ENCODE data around the gene SMIM44. TPM values are rescaled to one million over a fixed set of nuclear protein-coding genes. Genes with fewer than 3 reads are reported as not detected.
"Not testable (repeated sequence)": the region's sequence is repeated elsewhere in the genome, so short reads cannot be mapped to it uniquely, and the experiment has no call there.

SMIM44 gene
- total RNA-seq, 2 donors from 2014 or later, result not detected

GRCh38 chr19:3510727-3511126 is 27.5 kb upstream of the SMIM44 start:
- Mint-ChIP-seq H3K36me3 (ENCODE audit: low read depth) (peaks cover 36% of the 10 kb centered on the region), H3K4me1 (peaks cover 30% of the 10 kb centered on the region), H3K27me3 (no peaks in the 10 kb centered on the region), H3K4me3 (no peak overlapping the region), H3K27ac (no peak overlapping the region), H3K9me3 (no peaks in the 10 kb centered on the region)
- ATAC-seq (replicated peaks), result no peak

- peaks cover 36% of the 10 kb centered on the region for H3K36me3 Mint-ChIP-seq (ENCODE audit: low read depth)
- H3K27me3 Mint-ChIP-seq, result no peaks in the 10 kb centered on the region
- H3K27ac Mint-ChIP-seq, result peak overlapping the region; percentile 94
- peak overlapping the region; percentile 81 for H3K4me3 Mint-ChIP-seq
- peaks cover 29% of the 10 kb centered on the region for H3K4me1 Mint-ChIP-seq
- peak; percentile 37 for ATAC-seq (replicated peaks)
- no peaks in the 10 kb centered on the region for H3K9me3 Mint-ChIP-seq
Observed at GRCh38 chr19:3509566-3509989, 26.3 kb upstream of the SMIM44 start.

GRCh38 chr19:3508771-3509535 is 25.7 kb upstream of the SMIM44 start:
- Mint-ChIP-seq H3K27me3 (no peaks in the 10 kb centered on the region), H3K9me3 (no peaks in the 10 kb centered on the region), H3K4me1 (peaks cover 23% of the 10 kb centered on the region), H3K4me3 (peak overlapping the region; percentile 81), H3K36me3 (ENCODE audit: low read depth) (peaks cover 36% of the 10 kb centered on the region), H3K27ac (peak overlapping the region; percentile 94)
- no peak for ATAC-seq (replicated peaks)

- peaks cover 20% of the 10 kb centered on the region for H3K4me1 Mint-ChIP-seq
- not testable (repeated sequence) for H3K9me3 Mint-ChIP-seq; ATAC-seq (replicated peaks); H3K27ac Mint-ChIP-seq; H3K27me3 Mint-ChIP-seq
- H3K36me3 Mint-ChIP-seq (ENCODE audit: low read depth), result peaks cover 36% of the 10 kb centered on the region
- H3K4me3 Mint-ChIP-seq, result peak overlapping the region; percentile 81
Observed at GRCh38 chr19:3508121-3508661, 24.9 kb upstream of the SMIM44 start.

GRCh38 chr19:3507371-3508120 is 24.3 kb upstream of the SMIM44 start:
- Mint-ChIP-seq H3K4me1 (peaks cover 20% of the 10 kb centered on the region), H3K36me3 (ENCODE audit: low read depth) (peaks cover 36% of the 10 kb centered on the region), H3K9me3 (no peaks in the 10 kb centered on the region), H3K4me3 (peak overlapping the region; percentile 81), H3K27ac (peak overlapping the region; percentile 97), H3K27me3 (no peaks in the 10 kb centered on the region)
- no peak for ATAC-seq (replicated peaks)

- Mint-ChIP-seq H3K4me3 (peak overlapping the region; percentile 81), H3K36me3 (ENCODE audit: low read depth) (peaks cover 32% of the 10 kb centered on the region), H3K4me1 (peaks cover 20% of the 10 kb centered on the region), H3K9me3 (no peaks in the 10 kb centered on the region), H3K27me3 (no peaks in the 10 kb centered on the region), H3K27ac (peak overlapping the region; percentile 97)
- no peak for ATAC-seq (replicated peaks)
Observed at GRCh38 chr19:3506384-3507340, 23.4 kb upstream of the SMIM44 start.

- peak within 1 kb of the TSS; percentile 81 for H3K4me3 Mint-ChIP-seq
- peak; percentile 93 for ATAC-seq (replicated peaks)
- H3K27me3 Mint-ChIP-seq, result no peaks in the 10 kb centered on the region
Observed at GRCh38 chr19:3505598-3506383, 22.6 kb upstream of the SMIM44 start, which contains the start of gene FZR1. FZR1 (plus strand) TSS chr19:3506311; CDS start chr19:3522990, 16,679 bp downstream.

GRCh38 chr19:3504735-3505134 is 21.5 kb upstream of the SMIM44 start:
- Mint-ChIP-seq H3K4me1 (peaks cover 24% of the 10 kb centered on the region), H3K27ac (no peak overlapping the region), H3K27me3 (no peaks in the 10 kb centered on the region), H3K9me3 (peaks cover 4% of the 10 kb centered on the region), H3K36me3 (ENCODE audit: low read depth) (peaks cover 33% of the 10 kb centered on the region), H3K4me3 (peak overlapping the region; percentile 81)
- ATAC-seq (replicated peaks), result no peak

More at GRCh38 chr19:3505598-3506383, 22.6 kb upstream of the SMIM44 start, which contains the start of gene FZR1:
- peaks cover 32% of the 10 kb centered on the region for H3K36me3 Mint-ChIP-seq (ENCODE audit: low read depth)
- H3K4me1 Mint-ChIP-seq, result peaks cover 25% of the 10 kb centered on the region
- H3K9me3 Mint-ChIP-seq, result peaks cover 3% of the 10 kb centered on the region
- peak within 1 kb of the TSS; percentile 97 for H3K27ac Mint-ChIP-seq

GRCh38 chr19:3503036-3503572 is 19.9 kb upstream of the SMIM44 start:
- peaks cover 21% of the 10 kb centered on the region for H3K4me1 Mint-ChIP-seq
- peaks cover 18% of the 10 kb centered on the region for H3K36me3 Mint-ChIP-seq (ENCODE audit: low read depth)
- no peak overlapping the region for H3K4me3 Mint-ChIP-seq
- H3K27me3 Mint-ChIP-seq, result no peaks in the 10 kb centered on the region
- H3K9me3 Mint-ChIP-seq, result peaks cover 4% of the 10 kb centered on the region
- no peak overlapping the region for H3K27ac Mint-ChIP-seq
- no peak for ATAC-seq (replicated peaks)

- Mint-ChIP-seq H3K9me3 (peaks cover 4% of the 10 kb centered on the region), H3K27me3 (no peaks in the 10 kb centered on the region), H3K4me1 (peaks cover 14% of the 10 kb centered on the region), H3K4me3 (no peak overlapping the region), H3K36me3 (ENCODE audit: low read depth) (peaks cover 14% of the 10 kb centered on the region), H3K27ac (no peak overlapping the region)
- ATAC-seq (replicated peaks), result no peak
Observed at GRCh38 chr19:3501780-3502179, 18.5 kb upstream of the SMIM44 start.

- Mint-ChIP-seq H3K4me1 (peaks cover 14% of the 10 kb centered on the region), H3K4me3 (peak within 1 kb of the TSS; percentile 94), H3K27ac (peak within 1 kb of the TSS; percentile 100), H3K27me3 (no peaks in the 10 kb centered on the region), H3K9me3 (peaks cover 4% of the 10 kb centered on the region), H3K36me3 (ENCODE audit: low read depth) (peaks cover 20% of the 10 kb centered on the region)
- ATAC-seq (replicated peaks), result peak; percentile 91
Observed at GRCh38 chr19:3500429-3501101, 17.3 kb upstream of the SMIM44 start, which contains the start of gene DOHH. DOHH (minus strand) TSS chr19:3500674; CDS start chr19:3496814, 3,860 bp downstream.

GRCh38 chr19:3499738-3500428 is 16.6 kb upstream of the SMIM44 start:
- Mint-ChIP-seq H3K27me3 (no peaks in the 10 kb centered on the region), H3K27ac (peak overlapping the region; percentile 100), H3K4me1 (peaks cover 14% of the 10 kb centered on the region), H3K9me3 (peaks cover 4% of the 10 kb centered on the region), H3K4me3 (peak overlapping the region; percentile 94), H3K36me3 (ENCODE audit: low read depth) (peaks cover 27% of the 10 kb centered on the region)
- ATAC-seq (replicated peaks), result peak; percentile 7

Measured in activated T-helper 17 cell treated with anti-CD3 and anti-CD28 coated beads, Interleukin-2, amount 50 U/mL, for 72 hours (primary cell).